B cell (primary cell): ENCODE data around the gene BET1L. TPM values are rescaled to one million over a fixed set of nuclear protein-coding genes. Genes with fewer than 3 reads are reported as not detected.

Source experiments
- ATAC-seq: fragments of 200-7000 bp; cut with Tn5 transposase; one replicate; pipeline ENCODE4 v1.10.0; 2021; ENCODE audit warnings: low read depth, mild to moderate bottlenecking, moderate number of reproducible peaks, moderate library complexity
- CTCF ChIA-PET: fragments of 350-600 bp; sonication (Branson Sonifier 250); formaldehyde crosslinking; loops from one replicate; lab custom pipeline; 2021; ENCODE audit warnings: antibody characterized with exemption, inconsistent platforms; lab: Charles Lee
- POLR2A ChIA-PET: fragments of 350-600 bp; sonication (Branson Sonifier 250); formaldehyde crosslinking; loops from one replicate; lab custom pipeline; 2021; ENCODE audit warnings: antibody characterized with exemption; lab: Charles Lee
- DNase-seq: peaks from one replicate; pipeline ENCODE4 v3.0.0; 2013
- H2AFZ ChIP-seq: 2 replicates; pipeline ENCODE4 v1.6.1; 2012; ENCODE audit warnings: mild to moderate bottlenecking, low read depth, low read length; ENCODE audit not compliant: insufficient read depth, poor library complexity, severe bottlenecking
- H3K27ac ChIP-seq, 2 donors: 1 replicate in 1 of 2; 2 replicates in 1 of 2; pipeline ENCODE4 v1.5.1; 2012 to 2013; ENCODE audit warnings: low read length in 2 of 2, mild to moderate bottlenecking in 2 of 2, moderate library complexity in 1 of 2
- H3K27me3 ChIP-seq, 4 experiments: fragments of 200-600 bp in 1 of 4; sonication (generic) in 1 of 4; replicated peaks in 1 of 4; 1 replicate in 2 of 4; 2 replicates in 2 of 4; pipeline versions ENCODE4 v1.6.1 to v1.7.0; 2013 to 2016; ENCODE audit warnings: low read length in 3 of 4, mild to moderate bottlenecking in 2 of 4, mixed read lengths in 1 of 4, moderate library complexity in 1 of 4; ENCODE audit not compliant: insufficient read depth in 4 of 4, control insufficient read depth in 3 of 4; ENCODE audit errors: control extremely low read depth in 1 of 4
- H3K36me3 ChIP-seq, 2 experiments: replicated peaks in 1 of 2; 1 replicate in 1 of 2; 2 replicates in 1 of 2; pipeline versions ENCODE4 v1.6.1 to v1.7.1; 2013; ENCODE audit warnings: low read length in 1 of 2; ENCODE audit not compliant: insufficient read depth in 2 of 2, control insufficient read depth in 1 of 2; ENCODE audit errors: control extremely low read depth in 1 of 2, extremely low read depth in 1 of 2
- H3K4me1 ChIP-seq, 2 donors: fragments of 200-600 bp in 1 of 2; sonication (generic) in 1 of 2; 1 replicate in 1 of 2; 2 replicates in 1 of 2; pipeline versions ENCODE4 v1.5.1 to v1.6.1; 2013 to 2017; ENCODE audit warnings: low read length in 2 of 2; ENCODE audit not compliant: control insufficient read depth in 2 of 2, insufficient read depth in 2 of 2
- H3K4me2 ChIP-seq: replicated peaks from 2 replicates; pipeline ENCODE3; 2012; ENCODE audit warnings: mild to moderate bottlenecking, low read depth, low read length; ENCODE audit not compliant: poor library complexity, severe bottlenecking
- H3K4me3 ChIP-seq, 5 experiments: fragments of 200-600 bp in 1 of 5; sonication (generic) in 1 of 5; 1 replicate in 3 of 5; 2 replicates in 2 of 5; pipeline versions ENCODE4 v1.5.1 to v1.7.0; 2011 to 2016; ENCODE audit warnings: low read length in 4 of 5, mild to moderate bottlenecking in 4 of 5, low read depth in 2 of 5, control low read depth in 1 of 5, moderate library complexity in 1 of 5; ENCODE audit not compliant: insufficient read depth in 1 of 5; ENCODE audit errors: control extremely low read depth in 1 of 5, extremely low read depth in 1 of 5
- H3K79me2 ChIP-seq: fragments of 200-600 bp; sonication (generic); one replicate; pipeline ENCODE4 v1.6.0; 2016; ENCODE audit warnings: low read length; ENCODE audit not compliant: control insufficient read depth, insufficient read depth
- H3K9ac ChIP-seq: fragments of 200-600 bp; sonication (generic); 2 replicates; pipeline ENCODE4 v1.6.1; 2017; ENCODE audit warnings: mild to moderate bottlenecking, low read length, moderate library complexity
- H3K9me3 ChIP-seq, 3 donors: one replicate each; pipeline versions ENCODE4 v1.6.1 to v1.7.1; 2013; ENCODE audit warnings: low read length in 2 of 3; ENCODE audit not compliant: control insufficient read depth in 2 of 3, insufficient read depth in 1 of 3; ENCODE audit errors: control extremely low read depth in 1 of 3
- H4K20me1 ChIP-seq: 2 replicates; pipeline ENCODE4 v1.6.0; 2012; ENCODE audit warnings: mild to moderate bottlenecking, low read length; ENCODE audit not compliant: insufficient read depth, control insufficient read depth, poor library complexity, severe bottlenecking
- H3K27ac Mint-ChIP-seq: one replicate; pipeline ENCODE4 v1.8.0; 2021; ENCODE audit warnings: mixed read lengths
- H3K27me3 Mint-ChIP-seq: one replicate; pipeline ENCODE4 v1.8.0; 2021; ENCODE audit warnings: mixed read lengths
- H3K4me1 Mint-ChIP-seq: one replicate; pipeline ENCODE4 v1.8.0; 2021; ENCODE audit warnings: mixed read lengths
- H3K4me3 Mint-ChIP-seq: one replicate; pipeline ENCODE4 v1.8.0; 2021; ENCODE audit warnings: mixed read lengths
- H3K9me3 Mint-ChIP-seq: one replicate; pipeline ENCODE4 v1.8.0; 2022; ENCODE audit warnings: mixed read lengths; ENCODE audit not compliant: insufficient read depth
- EZH2 ChIP-seq: IDR thresholded peaks from 2 replicates; pipeline ENCODE4 v1.6.1; 2012; ENCODE audit warnings: borderline replicate concordance, low read depth, mild to moderate bottlenecking, moderate library complexity, low read length; ENCODE audit not compliant: insufficient read depth, poor library complexity, severe bottlenecking
- WGBS: methylation state at CpG from one replicate; pipeline ENCODE4 v1.1.5; 2013; ENCODE audit warnings: missing lambda C conversion rate; ENCODE audit not compliant: insufficient coverage; 5-methylcytosine and 5-hydroxymethylcytosine counted together
- intact Hi-C: fragments of 100-400 bp; cut with micrococcal nuclease; formaldehyde crosslinking; loops from one replicate; pipeline ENCODE4 v1.10.0; 2022
- polyA plus RNA-seq: library from polyadenylated mRNA; depleted of rRNA; stranded (reverse); fragments of >200 nt; gene quantifications from 2 replicates; pipeline ENCODE4 v1.2.3, GENCODE V29; 2012
- total RNA-seq, 2 donors: library from RNA; stranded (reverse); fragments of 120-200 nt in 1 of 2; gene quantifications; 1 replicate in 1 of 2; 2 replicates in 1 of 2; pipeline versions ENCODE4 v1.2.3 to v1.2.4, GENCODE V29; 2013 to 2022
- TF ChIP-seq, protein P1 (sequence below): fragments of 200-600 bp; IDR thresholded peaks from one replicate; pipeline ENCODE4 v1.8.0; 2022; ENCODE audit warnings: antibody characterized with exemption, mild to moderate bottlenecking

BET1L gene
- total and polyA plus RNA-seq, 2 donors (not counting 1 experiment from before 2014, with no cell fraction given): 49.3 to 69.1 TPM

DNA sequence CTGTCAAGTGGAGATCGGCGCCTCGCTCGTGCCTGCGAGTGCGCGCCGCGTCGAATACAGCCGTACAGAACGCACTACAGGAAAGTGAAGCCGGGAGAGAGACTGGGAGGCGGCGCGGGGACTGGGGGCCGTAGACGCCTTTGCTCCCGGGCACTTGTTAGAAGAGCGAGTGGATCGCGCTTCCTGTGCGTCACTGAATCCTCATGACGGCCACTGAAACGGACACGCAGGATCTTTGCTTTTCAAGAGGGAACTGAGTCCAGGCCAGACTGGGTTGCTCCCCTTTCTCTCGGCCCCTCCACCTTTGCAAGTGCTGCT, 623 bp upstream of the BET1L start:
- H3K4me2 ChIP-seq: peak overlapping the region; percentile 90
- Mint-ChIP-seq H3K4me1 (peaks cover 50% of the 10 kb centered on the region), H3K27me3 (no peaks in the 10 kb centered on the region), H3K9me3 (no peaks in the 10 kb centered on the region), H3K4me3 (peak overlapping the region; percentile 98), H3K27ac (peak overlapping the region; percentile 100)
- ChIA-PET CTCF (interaction anchor here (1.0 to 4.0 kb wide), 7 partner anchors 27 to 242 kb away, joined by 3 to 33 read pairs (median 4); partner anchors contain the start of gene PTDSS2), POLR2A (interaction anchor here (0.6 to 3.2 kb wide), 15 partner anchors 9 to 640 kb away, joined by 3 to 25 read pairs (median 4); partner anchors contain the start of genes LRRC56, PGGHG, PNPLA2 and PSMD13)
- peaks cover 0 to 60% of the 10 kb centered on the region in 2 experiments for H3K36me3 ChIP-seq
- TF ChIP-seq, protein P1, sequence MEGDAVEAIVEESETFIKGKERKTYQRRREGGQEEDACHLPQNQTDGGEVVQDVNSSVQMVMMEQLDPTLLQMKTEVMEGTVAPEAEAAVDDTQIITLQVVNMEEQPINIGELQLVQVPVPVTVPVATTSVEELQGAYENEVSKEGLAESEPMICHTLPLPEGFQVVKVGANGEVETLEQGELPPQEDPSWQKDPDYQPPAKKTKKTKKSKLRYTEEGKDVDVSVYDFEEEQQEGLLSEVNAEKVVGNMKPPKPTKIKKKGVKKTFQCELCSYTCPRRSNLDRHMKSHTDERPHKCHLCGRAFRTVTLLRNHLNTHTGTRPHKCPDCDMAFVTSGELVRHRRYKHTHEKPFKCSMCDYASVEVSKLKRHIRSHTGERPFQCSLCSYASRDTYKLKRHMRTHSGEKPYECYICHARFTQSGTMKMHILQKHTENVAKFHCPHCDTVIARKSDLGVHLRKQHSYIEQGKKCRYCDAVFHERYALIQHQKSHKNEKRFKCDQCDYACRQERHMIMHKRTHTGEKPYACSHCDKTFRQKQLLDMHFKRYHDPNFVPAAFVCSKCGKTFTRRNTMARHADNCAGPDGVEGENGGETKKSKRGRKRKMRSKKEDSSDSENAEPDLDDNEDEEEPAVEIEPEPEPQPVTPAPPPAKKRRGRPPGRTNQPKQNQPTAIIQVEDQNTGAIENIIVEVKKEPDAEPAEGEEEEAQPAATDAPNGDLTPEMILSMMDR: no peak
- TF ChIP-seq EZH2: no peak
- peaks cover 26 to 43% of the 10 kb centered on the region in 2 donors for H3K4me1 ChIP-seq
- H3K79me2 ChIP-seq: peaks cover 69% of the 10 kb centered on the region
- peak overlapping the region; percentile 65 to 91 (median 89) for H3K4me3 ChIP-seq
- under 1% methylated on average over 27 of the region's 27 CpGs for WGBS
- H3K9ac ChIP-seq: peak overlapping the region; percentile 90
- H4K20me1 ChIP-seq: peaks cover 79% of the 10 kb centered on the region
- peak overlapping the region; percentile 69 for H2AFZ ChIP-seq
- DNase-seq (no peak), ATAC-seq (peak; percentile 6)
- no peaks in the 10 kb centered on the region for H3K27me3 ChIP-seq
- no peaks in the 10 kb centered on the region for H3K9me3 ChIP-seq
- intact Hi-C loops: loop anchor here (1.0 to 5.0 kb wide), 8 partner anchors 28 to 589 kb away; partner anchors contain the start of genes HRAS, LRRC56, PSMD13 and SIRT3
- H3K27ac ChIP-seq: peak overlapping the region; percentile 96 to 98
